Natural killer cell (primary cell): ENCODE measurements around the gene CTDP1. TPM values are rescaled to one million over a fixed set of nuclear protein-coding genes. Genes with fewer than 3 reads are reported as not detected.

Experiments used
- ATAC-seq, 3 donors: fragments of 150-1000 bp in 2 of 3; fragments of 200-7000 bp in 1 of 3; cut with Tn5 transposase; 1 replicate in 1 of 3; 2 replicates in 2 of 3; pipeline ENCODE4 v1.10.0; 2021; ENCODE audit warnings: mild to moderate bottlenecking in 2 of 3, moderate library complexity in 2 of 3
- DNase-seq, 2 donors: peaks; one replicate each; pipeline versions ENCODE4 v3.0.0 to v3.0.0-alpha.2; 2013 to 2021; ENCODE audit warnings: mixed read lengths in 1 of 2
- H3K27ac ChIP-seq: one replicate; pipeline ENCODE4 v1.5.1; 2013; ENCODE audit warnings: mild to moderate bottlenecking, low read length
- H3K27me3 ChIP-seq: one replicate; pipeline ENCODE4 v1.6.1; 2013; ENCODE audit warnings: low read length; ENCODE audit not compliant: control insufficient read depth, insufficient read depth
- H3K36me3 ChIP-seq: one replicate; pipeline ENCODE4 v1.6.1; 2013; ENCODE audit warnings: low read length; ENCODE audit not compliant: control insufficient read depth, insufficient read depth
- H3K4me1 ChIP-seq: one replicate; pipeline ENCODE4 v1.6.1; 2013; ENCODE audit warnings: low read length; ENCODE audit not compliant: control insufficient read depth, insufficient read depth
- H3K4me3 ChIP-seq: one replicate; pipeline ENCODE4 v1.5.1; 2013; ENCODE audit warnings: low read length
- H3K9me3 ChIP-seq: one replicate; pipeline ENCODE4 v1.6.1; 2013; ENCODE audit warnings: low read length; ENCODE audit not compliant: control insufficient read depth, insufficient read depth
- H3K27ac Mint-ChIP-seq, 2 donors: one replicate each; pipeline ENCODE4 v1.8.0; 2022; ENCODE audit warnings: mild to moderate bottlenecking in 2 of 2, mixed read lengths in 2 of 2, moderate library complexity in 1 of 2
- H3K27me3 Mint-ChIP-seq, 2 donors: one replicate each; pipeline ENCODE4 v1.8.0; 2022; ENCODE audit warnings: low read depth in 2 of 2, mixed read lengths in 2 of 2
- H3K36me3 Mint-ChIP-seq: one replicate; pipeline ENCODE4 v1.8.0; 2022; ENCODE audit warnings: mixed read lengths
- H3K4me1 Mint-ChIP-seq, 2 donors: one replicate each; pipeline ENCODE4 v1.8.0; 2022; ENCODE audit warnings: mixed read lengths in 2 of 2
- H3K4me3 Mint-ChIP-seq: one replicate; pipeline ENCODE4 v1.8.0; 2022; ENCODE audit warnings: mild to moderate bottlenecking, moderate library complexity, mixed read lengths
- H3K9me3 Mint-ChIP-seq, 2 donors: one replicate each; pipeline ENCODE4 v1.8.0; 2022; ENCODE audit warnings: mixed read lengths in 2 of 2
- CTCF ChIP-seq: fragments of 200-600 bp; IDR thresholded peaks from one replicate; pipeline ENCODE4 v1.8.0; 2022; ENCODE audit warnings: antibody characterized with exemption
- WGBS: methylation state at CpG from one replicate; pipeline ENCODE4 v1.1.7; 2013; ENCODE audit warnings: missing lambda C conversion rate; ENCODE audit not compliant: insufficient coverage; 5-methylcytosine and 5-hydroxymethylcytosine counted together
- intact Hi-C: fragments of 100-400 bp; cut with micrococcal nuclease; formaldehyde crosslinking; loops from one replicate; pipeline ENCODE4 v1.14.2; 2022
- total RNA-seq, 4 donors: library from RNA; stranded (reverse); fragments of 120-200 nt in 1 of 4; gene quantifications; one replicate each; pipeline versions ENCODE4 v1.2.3 to v1.2.4, GENCODE V29; 2013 to 2022

Gene CTDP1
- total RNA-seq, 3 donors from 2014 or later (not counting 1 experiment from before 2014, with no cell fraction given), result 66.9 to 89.4 (median 77.1) TPM

GRCh38 chr18:79662439-79662838 lies 17.2 kb upstream of the CTDP1 start:
- no peak overlapping the region for H3K4me3 Mint-ChIP-seq
- no peaks in the 10 kb centered on the region for H3K9me3 Mint-ChIP-seq
- H3K4me1 Mint-ChIP-seq, result no peaks in the 10 kb centered on the region
- DNase-seq, result no peak
- Histone ChIP-seq H3K27ac (no peak overlapping the region), H3K9me3 (no peaks in the 10 kb centered on the region), H3K4me1 (no peaks in the 10 kb centered on the region), H3K4me3 (no peak overlapping the region), H3K36me3 (no peaks in the 10 kb centered on the region), H3K27me3 (no peaks in the 10 kb centered on the region)
- H3K27ac Mint-ChIP-seq, result no peak overlapping the region
- peaks cover 9 to 28% of the 10 kb centered on the region in 2 donors for H3K27me3 Mint-ChIP-seq
- intact Hi-C loops, result no loop called here
- ATAC-seq, result no peak
- 94% methylated on average over 1 of the region's 1 CpG for whole genome bisulfite sequencing
- no peaks in the 10 kb centered on the region for H3K36me3 Mint-ChIP-seq
- no peak for TF ChIP-seq CTCF

- Histone ChIP-seq H3K4me3 (no peak overlapping the region), H3K9me3 (no peaks in the 10 kb centered on the region), H3K36me3 (no peaks in the 10 kb centered on the region), H3K27ac (no peak overlapping the region), H3K4me1 (no peaks in the 10 kb centered on the region), H3K27me3 (no peaks in the 10 kb centered on the region)
- H3K27ac Mint-ChIP-seq, result no peak overlapping the region
- peaks cover 9 to 17% of the 10 kb centered on the region in 2 donors for H3K27me3 Mint-ChIP-seq
- H3K9me3 Mint-ChIP-seq, result no peaks in the 10 kb centered on the region
- H3K4me1 Mint-ChIP-seq, result no peaks in the 10 kb centered on the region
- TF ChIP-seq CTCF, result no peak
- H3K4me3 Mint-ChIP-seq, result no peak overlapping the region
- WGBS, result 91% methylated on average over 3 of the region's 3 CpGs
- DNase-seq (no peak), ATAC-seq (no peak)
- intact Hi-C loops, result no loop called here
- H3K36me3 Mint-ChIP-seq, result no peaks in the 10 kb centered on the region
These were observed 15.0 kb upstream of the CTDP1 start for GRCh38 chr18:79664525-79665125.

DNA sequence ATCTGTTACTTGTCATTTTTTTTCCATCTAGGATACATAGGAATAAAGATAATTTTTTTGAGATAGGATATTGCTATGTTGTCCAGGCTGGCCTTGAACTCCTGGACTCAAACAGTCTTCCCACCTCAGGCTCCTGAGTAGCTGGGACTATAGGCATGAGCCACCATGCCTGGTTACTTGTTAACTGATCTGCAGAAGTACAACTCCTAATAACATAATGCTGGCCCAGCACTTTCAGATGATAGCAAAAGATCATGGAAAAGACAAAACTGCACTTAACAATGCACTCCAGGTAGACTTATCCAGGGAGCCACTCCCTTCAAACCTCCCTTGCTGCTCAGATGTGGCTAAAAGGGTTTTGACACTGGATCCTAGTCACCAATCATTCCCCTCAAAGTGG lies 11.4 kb upstream of the CTDP1 start:
- H3K27ac ChIP-seq, result no peak overlapping the region
- DNase-seq (no peak), ATAC-seq (no peak)
- no peaks in the 10 kb centered on the region for H3K36me3 Mint-ChIP-seq
- TF ChIP-seq CTCF, result no peak
- no peaks in the 10 kb centered on the region for H3K36me3 ChIP-seq
- H3K9me3 Mint-ChIP-seq, result no peaks in the 10 kb centered on the region
- no peaks in the 10 kb centered on the region for H3K27me3 ChIP-seq
- H3K4me1 ChIP-seq, result no peaks in the 10 kb centered on the region
- H3K4me1 Mint-ChIP-seq, result no peaks in the 10 kb centered on the region
- intact Hi-C loops, result no loop called here
- H3K9me3 ChIP-seq, result no peaks in the 10 kb centered on the region
- H3K4me3 Mint-ChIP-seq, result no peak overlapping the region
- H3K4me3 ChIP-seq, result no peak overlapping the region
- peaks cover 0 to 1% of the 10 kb centered on the region in 2 donors for H3K27me3 Mint-ChIP-seq
- no peak overlapping the region for H3K27ac Mint-ChIP-seq
